HepG2 (cell line): ENCODE data around the gene RHOG.

Experiments used
- EP300 ChIP-seq, 3 experiments: sonication (generic) in 1 of 3; formaldehyde crosslinking in 1 of 3; IDR thresholded peaks; 2 replicates each; pipeline versions ENCODE4 v1.5.1 to v1.6.1; 2011 to 2020; ENCODE audit warnings: low read depth in 2 of 3, low read length in 2 of 3, borderline replicate concordance in 1 of 3, improper control_type of control experiment in 1 of 3, mild to moderate bottlenecking in 1 of 3, missing genetic modification reagents in 1 of 3, moderate library complexity in 1 of 3
- MLXIP ChIP-seq: sonication (generic); formaldehyde crosslinking; IDR thresholded peaks from 2 replicates; pipeline ENCODE4 v1.9.0; 2021; ENCODE audit warnings: missing genetic modification reagents, borderline replicate concordance
- POLR2A ChIP-seq, 2 experiments: IDR thresholded peaks; 2 replicates each; pipeline ENCODE4 v1.6.1; 2011; ENCODE audit warnings: low read depth in 2 of 2, low read length in 2 of 2, mild to moderate bottlenecking in 1 of 2, moderate library complexity in 1 of 2; ENCODE audit not compliant: insufficient read depth in 1 of 2
- ZNF839 ChIP-seq: sonication (generic); formaldehyde crosslinking; IDR thresholded peaks from 2 replicates; pipeline ENCODE4 v1.4.0; 2020; ENCODE audit warnings: missing genetic modification reagents, mild to moderate bottlenecking, borderline replicate concordance

DNA sequence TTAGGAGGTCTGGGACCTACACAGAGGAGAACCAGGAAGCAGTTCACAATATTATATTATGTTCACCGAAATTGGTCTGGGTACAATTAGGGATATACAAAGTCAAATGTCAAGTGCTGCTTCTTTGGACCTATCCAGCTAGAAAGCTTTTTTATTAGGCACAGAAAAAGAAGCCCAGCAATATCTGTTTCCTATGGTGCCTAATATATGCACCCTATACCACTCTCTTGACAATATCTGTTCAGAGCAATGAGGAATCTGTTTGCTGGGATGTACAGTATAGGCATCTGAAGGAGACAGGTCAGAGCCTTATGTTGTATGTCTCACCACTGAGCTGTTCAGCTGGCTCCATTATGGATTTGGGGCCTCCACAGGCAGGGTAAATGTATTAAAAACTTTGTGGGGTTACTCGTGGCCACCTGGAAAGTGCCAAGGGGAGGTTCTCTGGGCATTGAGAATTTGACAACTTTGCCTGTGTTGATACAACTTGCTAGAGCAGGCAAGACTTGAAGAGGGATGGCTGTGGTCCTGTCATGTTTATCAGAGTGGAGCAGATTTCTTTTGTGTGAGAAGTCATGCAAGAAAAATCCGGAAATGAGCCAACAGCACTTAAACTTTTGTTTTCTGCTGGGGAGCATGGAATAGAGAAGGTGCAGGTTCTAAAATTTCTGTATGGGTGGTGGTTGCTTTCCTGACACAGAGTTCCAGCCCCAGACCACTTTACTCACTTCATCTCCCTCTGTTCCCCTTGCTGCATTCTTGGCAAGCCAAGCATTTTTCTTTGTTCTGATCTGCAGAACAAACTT is 24.8 kb upstream of the RHOG start:
- TF ChIP-seq POLR2A (IDR thresholded peaks at IDR 0.05; ENCODE audit: insufficient read depth in 1 of 2, low read depth in 2 of 2, low read length in 2 of 2) (no peak), ZNF839 (no peak), MLXIP (no peak), EP300 (IDR thresholded peaks at IDR 0.05; ENCODE audit: low read depth in 2 of 2, low read length in 2 of 2) (no peak), EP300 (CRISPR knock-in tag; IDR thresholded peaks at IDR 0.05; ENCODE audit: borderline replicate concordance) (no peak)
